GM13976 (cell line): ENCODE data around the gene QPRT.

Experiments
- DNase-seq: peaks from one replicate; pipeline ENCODE4 v3.0.0; 2012; ENCODE audit warnings: low spot score
- CTCF ChIP-seq: IDR thresholded peaks from 2 replicates; pipeline ENCODE4 v1.5.1; 2012; ENCODE audit warnings: borderline replicate concordance, mild to moderate bottlenecking; ENCODE audit not compliant: insufficient read depth; ENCODE audit errors: extremely low read depth, missing control alignments, control extremely low read depth
- in situ Hi-C: fragments of 300-500 bp; cut with MboI; formaldehyde crosslinking; loops from one replicate; pipeline ENCODE4 v1.12.0; 2022; ENCODE audit warnings: low sequenced_read_pairs, mixed read lengths, inconsistent platforms; ENCODE audit not compliant: unreplicated experiment

Gene QPRT

GRCh38 chr16:29696881-29697331 is 17.9 kb downstream of the QPRT start:
- in situ Hi-C loops: loop anchor here (25.0 kb wide), 1 partner anchor 315 kb away; the partner anchor contains the start of genes C16orf92 and DOC2A
- no peak for TF ChIP-seq CTCF
- DNase-seq: no peak

GRCh38 chr16:29697391-29697790 is 18.4 kb downstream of the QPRT start:
- DNase-seq: no peak
- TF ChIP-seq CTCF: no peak
- in situ Hi-C loops: loop anchor here (25.0 kb wide), 1 partner anchor 315 kb away; the partner anchor contains the start of genes C16orf92 and DOC2A

GRCh38 chr16:29698042-29698441 is 19.1 kb downstream of the QPRT start:
- in situ Hi-C loops: loop anchor here (25.0 kb wide), 1 partner anchor 314 kb away; the partner anchor contains the start of genes C16orf92 and DOC2A
- no peak for DNase-seq
- TF ChIP-seq CTCF: no peak

GRCh38 chr16:29698484-29699323 is 19.7 kb downstream of the QPRT start:
- no peak for DNase-seq
- in situ Hi-C loops: loop anchor here (25.0 kb wide), 1 partner anchor 314 kb away; the partner anchor contains the start of genes C16orf92 and DOC2A
- TF ChIP-seq CTCF: no peak

- TF ChIP-seq CTCF: no peak
Observed at GRCh38 chr16:29699324-29700219, 20.6 kb downstream of the QPRT start.

More at GRCh38 chr16:29699324-29700219, 20.6 kb downstream of the QPRT start:
- no peak for DNase-seq
- in situ Hi-C loops: loop anchor here (25.0 kb wide), 1 partner anchor 313 kb away; the partner anchor contains the start of genes C16orf92 and DOC2A
